T-cell (primary cell): ENCODE measurements around the gene RERE. TPM values are rescaled to one million over a fixed set of nuclear protein-coding genes. Genes with fewer than 3 reads are reported as not detected.

Experiments
- ATAC-seq, 4 experiments: fragments of 200-7000 bp in 3 of 4; fragments of 150-1000 bp in 1 of 4; cut with Tn5 transposase; replicated peaks in 1 of 4; 1 replicate in 3 of 4; 2 replicates in 1 of 4; pipeline ENCODE4 v1.10.0; 2021; ENCODE audit warnings: moderate library complexity in 3 of 4, mild to moderate bottlenecking in 2 of 4, moderate number of reproducible peaks in 1 of 4
- CTCF ChIA-PET, 2 donors: fragments of 300-600 bp; sonication (Branson Sonifier 250); formaldehyde crosslinking; loops; one replicate each; lab custom pipeline; 2022; ENCODE audit warnings: antibody characterized with exemption in 2 of 2; lab: Charles Lee
- POLR2A ChIA-PET, 2 donors: fragments of 300-600 bp; sonication (Branson Sonifier 250); formaldehyde crosslinking; loops; one replicate each; lab custom pipeline; 2022; ENCODE audit warnings: antibody characterized with exemption in 2 of 2; lab: Charles Lee
- DNase-seq, 35 experiments: peaks; one replicate each; pipeline versions ENCODE4 v3.0.0 to v3.0.0-alpha.2; 2013 to 2023
- H3K27ac ChIP-seq: one replicate; pipeline ENCODE4 v1.5.1; 2013; ENCODE audit warnings: low read length
- H3K27me3 ChIP-seq, 2 experiments: replicated peaks in 1 of 2; 1 replicate in 1 of 2; 2 replicates in 1 of 2; pipeline versions ENCODE4 v1.6.1 to v1.7.0; 2013; ENCODE audit warnings: low read length in 1 of 2, mixed read lengths in 1 of 2; ENCODE audit not compliant: control insufficient read depth in 2 of 2, insufficient read depth in 2 of 2; ENCODE audit errors: extremely low read depth in 1 of 2
- H3K36me3 ChIP-seq, 2 donors: 1 replicate in 1 of 2; 2 replicates in 1 of 2; pipeline versions ENCODE4 v1.6.1 to v1.7.0; 2013; ENCODE audit warnings: low read length in 1 of 2; ENCODE audit not compliant: control insufficient read depth in 2 of 2, insufficient read depth in 1 of 2; ENCODE audit errors: extremely low read depth in 1 of 2
- H3K4me1 ChIP-seq, 2 experiments: 1 replicate in 1 of 2; 2 replicates in 1 of 2; pipeline versions ENCODE4 v1.6.1 to v1.7.0; 2013; ENCODE audit warnings: low read length in 2 of 2, mixed read lengths in 1 of 2; ENCODE audit not compliant: insufficient read depth in 2 of 2, control insufficient read depth in 1 of 2; ENCODE audit errors: extremely low read depth in 1 of 2
- H3K4me3 ChIP-seq, 2 donors: 1 replicate in 1 of 2; 2 replicates in 1 of 2; pipeline versions ENCODE4 v1.5.1 to v1.7.0; 2013; ENCODE audit warnings: mild to moderate bottlenecking in 2 of 2, low read length in 1 of 2, moderate library complexity in 1 of 2; ENCODE audit not compliant: control insufficient read depth in 1 of 2; ENCODE audit errors: extremely low read depth in 1 of 2
- H3K9me3 ChIP-seq: 2 replicates; pipeline ENCODE4 v1.7.0; 2013
- H3K27ac Mint-ChIP-seq, 2 donors: one replicate each; pipeline ENCODE4 v1.8.0; 2020 to 2021; ENCODE audit warnings: mild to moderate bottlenecking in 2 of 2, mixed read lengths in 2 of 2
- H3K27me3 Mint-ChIP-seq, 2 donors: one replicate each; pipeline ENCODE4 v1.8.0; 2021 to 2022; ENCODE audit warnings: mixed read lengths in 2 of 2
- H3K36me3 Mint-ChIP-seq: one replicate; pipeline ENCODE4 v1.8.0; 2021; ENCODE audit warnings: mixed read lengths
- H3K4me1 Mint-ChIP-seq, 3 donors: one replicate each; pipeline ENCODE4 v1.8.0; 2020 to 2022; ENCODE audit warnings: mixed read lengths in 3 of 3, mild to moderate bottlenecking in 1 of 3
- H3K4me3 Mint-ChIP-seq, 3 donors: one replicate each; pipeline ENCODE4 v1.8.0; 2020 to 2022; ENCODE audit warnings: mild to moderate bottlenecking in 3 of 3, mixed read lengths in 3 of 3, moderate library complexity in 3 of 3
- H3K9me3 Mint-ChIP-seq, 3 donors: one replicate each; pipeline ENCODE4 v1.8.0; 2020 to 2022; ENCODE audit warnings: mixed read lengths in 3 of 3
- WGBS: methylation state at CpG from one replicate; pipeline ENCODE4 v1.1.5; 2013; ENCODE audit warnings: missing lambda C conversion rate; ENCODE audit not compliant: insufficient coverage; 5-methylcytosine and 5-hydroxymethylcytosine counted together
- total RNA-seq, 35 experiments: library from RNA in 6 of 35; stranded (reverse) in 6 of 35; fragments of 120-200 nt in 1 of 35; gene quantifications; one replicate each; pipeline versions ENCODE4 v1.2.1 to v1.2.4 and lab custom pipeline; 2013 to 2026

Gene RERE
- total RNA-seq, 5 donors from 2014 or later (not counting 1 experiment from before 2014, with no cell fraction given) = 85.1 to 116 (median 103) TPM

DNA sequence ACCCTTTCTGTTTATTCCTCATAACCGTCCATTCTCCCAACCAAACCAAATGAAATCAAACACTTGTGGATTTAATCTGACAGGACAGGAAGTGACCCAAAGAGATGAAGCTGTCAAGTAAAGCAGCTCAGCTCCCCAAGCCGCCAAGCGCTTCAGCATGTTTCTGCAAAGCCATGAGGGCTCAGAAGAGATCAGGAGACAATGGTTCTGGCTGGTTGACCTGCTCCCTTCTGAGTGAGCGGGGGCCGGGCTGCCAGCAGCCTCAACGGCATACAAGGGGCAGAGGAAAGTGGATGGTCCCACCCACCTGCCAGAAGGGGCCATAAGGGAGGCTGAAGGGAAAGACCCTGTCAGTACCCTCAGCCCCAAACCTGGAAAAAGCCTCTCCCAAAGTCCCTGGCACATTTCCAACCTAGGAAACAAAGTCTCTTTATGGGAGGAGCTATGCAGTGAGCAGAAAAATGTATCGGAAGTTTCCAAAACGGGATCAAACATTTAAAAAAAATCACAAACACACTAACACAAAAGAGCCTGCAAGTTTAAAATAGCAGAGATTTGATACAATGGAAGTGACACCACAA, 454.2 kb downstream of the RERE start:
- ChIA-PET POLR2A (no interaction called here), CTCF (interaction anchor here in 1 of 2 donors (0.6 kb wide), 1 partner anchor 254 kb away, joined by 3 read pairs; no protein-coding TSS in a partner anchor)
- WGBS = 100% methylated on average over 3 of the region's 8 CpGs
- H3K4me1 ChIP-seq = no peaks in the 10 kb centered on the region
- H3K27ac ChIP-seq = no peak overlapping the region
- ATAC-seq = no peak
- no peaks in the 10 kb centered on the region for H3K9me3 ChIP-seq
- no peak for DNase-seq
- no peak overlapping the region for H3K4me3 Mint-ChIP-seq
- H3K36me3 ChIP-seq = peaks cover 20 to 85% of the 10 kb centered on the region in 2 donors
- peaks cover 15 to 18% (median 16%) of the 10 kb centered on the region in 3 donors for H3K4me1 Mint-ChIP-seq
- H3K27me3 Mint-ChIP-seq = no peaks in the 10 kb centered on the region
- H3K36me3 Mint-ChIP-seq = peaks cover 33% of the 10 kb centered on the region
- no peaks in the 10 kb centered on the region for H3K27me3 ChIP-seq
- no peaks in the 10 kb centered on the region for H3K9me3 Mint-ChIP-seq
- H3K4me3 ChIP-seq = no peak overlapping the region
- H3K27ac Mint-ChIP-seq = peak overlapping the region in 1 of 2 donors; percentile 23

DNA sequence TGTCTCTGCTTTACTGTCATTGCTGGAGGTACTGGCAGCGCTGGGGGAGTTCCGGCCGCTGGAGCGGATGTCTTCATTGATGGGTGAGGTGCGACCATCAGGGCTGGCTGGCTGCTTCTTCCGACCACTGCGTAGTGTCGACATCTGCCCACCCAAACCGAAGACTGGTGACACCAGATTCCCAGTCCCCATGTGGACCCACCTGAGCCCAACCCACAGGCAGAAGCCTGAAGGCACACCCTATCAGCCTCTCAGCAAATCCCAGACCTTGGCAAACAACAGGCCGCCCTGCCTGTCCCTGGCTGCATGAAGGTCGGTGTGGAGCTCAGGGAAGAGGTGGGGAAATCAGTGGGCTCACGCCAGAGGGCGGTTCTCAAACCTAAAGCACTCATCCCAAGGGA, 454.7 kb downstream of the RERE start:
- H3K36me3 ChIP-seq = peaks cover 20 to 89% of the 10 kb centered on the region in 2 donors
- Mint-ChIP-seq H3K36me3 (peaks cover 38% of the 10 kb centered on the region), H3K4me3 (no peak overlapping the region), H3K9me3 (no peaks in the 10 kb centered on the region), H3K27me3 (no peaks in the 10 kb centered on the region), H3K27ac (no peak overlapping the region), H3K4me1 (peaks cover 10 to 15% (median 10%) of the 10 kb centered on the region in 3 donors)
- no peak for ATAC-seq
- no peak overlapping the region for H3K4me3 ChIP-seq
- H3K27me3 ChIP-seq = no peaks in the 10 kb centered on the region
- no peaks in the 10 kb centered on the region for H3K9me3 ChIP-seq
- POLR2A ChIA-PET = no interaction called here
- no peaks in the 10 kb centered on the region for H3K4me1 ChIP-seq
- CTCF ChIA-PET = no interaction called here
- WGBS = 96% methylated on average over 12 of the region's 13 CpGs
- no peak for DNase-seq
- H3K27ac ChIP-seq = no peak overlapping the region

DNA sequence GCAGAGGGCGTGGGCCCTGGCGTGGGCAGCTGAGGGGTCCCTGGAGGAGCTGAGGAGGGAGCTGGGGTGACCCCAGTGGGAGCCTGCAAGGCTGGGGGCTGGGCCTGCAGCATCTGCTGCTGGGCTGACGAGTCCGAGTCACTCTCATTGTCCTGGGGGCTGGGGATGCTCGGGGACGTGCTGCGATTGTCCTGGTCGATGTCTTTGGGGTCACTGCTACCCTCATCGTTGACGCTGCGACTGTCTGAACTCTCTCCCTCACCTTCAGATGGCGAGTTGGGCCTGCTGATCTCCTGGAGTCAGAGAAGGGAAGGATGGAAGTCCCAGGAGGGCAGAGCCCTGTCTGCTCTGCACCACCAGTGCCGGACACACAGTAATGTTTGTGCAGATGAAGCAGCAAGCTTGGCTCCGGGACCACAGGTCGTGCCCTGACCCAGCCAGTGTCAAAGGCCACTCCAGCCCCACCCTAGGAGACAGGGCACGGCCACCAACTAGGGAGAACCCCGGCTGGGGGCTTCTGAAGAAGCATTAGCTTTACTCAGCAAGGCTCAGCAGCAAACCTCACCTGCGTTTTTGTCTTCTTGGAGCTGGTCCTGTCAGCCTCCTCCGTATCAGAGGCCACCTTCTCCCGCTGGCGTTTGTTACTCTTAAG, 456.1 kb downstream of the RERE start:
- no peaks in the 10 kb centered on the region for H3K27me3 ChIP-seq
- no peak overlapping the region for H3K27ac ChIP-seq
- H3K4me3 Mint-ChIP-seq = no peak overlapping the region
- H3K4me1 ChIP-seq = no peaks in the 10 kb centered on the region
- ChIA-PET POLR2A (no interaction called here), CTCF (no interaction called here)
- H3K9me3 Mint-ChIP-seq = no peaks in the 10 kb centered on the region
- DNase-seq (no peak), ATAC-seq (no peak)
- H3K36me3 ChIP-seq = peaks cover 27 to 93% of the 10 kb centered on the region in 2 donors
- no peaks in the 10 kb centered on the region for H3K9me3 ChIP-seq
- H3K27ac Mint-ChIP-seq = no peak overlapping the region
- H3K4me3 ChIP-seq = no peak overlapping the region
- H3K36me3 Mint-ChIP-seq = peaks cover 43% of the 10 kb centered on the region
- H3K27me3 Mint-ChIP-seq = no peaks in the 10 kb centered on the region
- peaks cover 0 to 4% (median under 1%) of the 10 kb centered on the region in 3 donors for H3K4me1 Mint-ChIP-seq
- 94% methylated on average over 17 of the region's 21 CpGs for WGBS

DNA sequence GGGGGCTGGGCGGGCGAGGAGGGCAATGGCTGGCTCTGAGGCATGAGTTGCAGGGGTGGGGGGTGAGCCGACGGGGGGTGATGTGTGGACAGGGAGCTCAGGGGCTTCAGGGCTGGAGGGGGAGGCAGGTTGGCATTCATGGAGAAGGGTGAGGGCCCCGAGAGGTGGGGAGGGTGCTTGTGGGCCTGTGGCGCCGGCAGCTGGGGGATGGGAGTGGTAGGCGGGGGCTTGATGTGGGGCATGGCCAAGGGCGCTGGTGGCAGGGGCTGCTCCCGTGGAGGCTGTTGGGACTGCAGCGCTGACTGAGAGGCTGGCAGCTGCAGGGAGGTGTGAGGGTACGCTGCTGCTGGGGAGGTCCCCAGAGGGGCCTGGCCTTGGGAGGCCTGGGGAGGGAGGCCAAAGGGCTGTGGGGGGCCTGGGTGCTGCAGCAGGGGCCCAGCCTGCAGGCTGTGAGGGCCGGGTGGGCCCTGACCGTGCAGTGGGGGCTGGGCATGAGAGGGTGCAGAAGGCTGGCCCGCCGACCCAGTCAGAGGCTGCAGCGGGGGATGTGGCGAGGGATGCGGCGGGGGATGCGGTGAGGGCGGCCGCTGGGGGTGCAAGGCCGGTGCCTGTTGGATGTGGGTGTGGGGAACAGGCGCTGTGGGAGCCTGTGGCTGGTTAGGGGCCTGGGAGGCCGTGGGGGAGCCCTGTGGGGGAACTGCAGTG, 456.8 kb downstream of the RERE start:
- ATAC-seq (no peak), DNase-seq (no peak)
- H3K4me3 ChIP-seq = no peak overlapping the region
- H3K36me3 ChIP-seq = peaks cover 31 to 94% of the 10 kb centered on the region in 2 donors
- Mint-ChIP-seq H3K9me3 (no peaks in the 10 kb centered on the region), H3K36me3 (peaks cover 46% of the 10 kb centered on the region), H3K27me3 (no peaks in the 10 kb centered on the region), H3K4me1 (peaks cover 0 to 2% (median 0%) of the 10 kb centered on the region in 3 donors), H3K4me3 (no peak overlapping the region), H3K27ac (no peak overlapping the region)
- CTCF ChIA-PET = interaction anchor here in 1 of 2 donors (0.6 kb wide), 1 partner anchor 10 kb away, joined by 4 read pairs; no protein-coding TSS in a partner anchor
- WGBS = 92% methylated on average over 25 of the region's 26 CpGs
- H3K27me3 ChIP-seq = no peaks in the 10 kb centered on the region
- POLR2A ChIA-PET = no interaction called here
- H3K9me3 ChIP-seq = no peaks in the 10 kb centered on the region
- H3K27ac ChIP-seq = no peak overlapping the region
- H3K4me1 ChIP-seq = no peaks in the 10 kb centered on the region

DNA sequence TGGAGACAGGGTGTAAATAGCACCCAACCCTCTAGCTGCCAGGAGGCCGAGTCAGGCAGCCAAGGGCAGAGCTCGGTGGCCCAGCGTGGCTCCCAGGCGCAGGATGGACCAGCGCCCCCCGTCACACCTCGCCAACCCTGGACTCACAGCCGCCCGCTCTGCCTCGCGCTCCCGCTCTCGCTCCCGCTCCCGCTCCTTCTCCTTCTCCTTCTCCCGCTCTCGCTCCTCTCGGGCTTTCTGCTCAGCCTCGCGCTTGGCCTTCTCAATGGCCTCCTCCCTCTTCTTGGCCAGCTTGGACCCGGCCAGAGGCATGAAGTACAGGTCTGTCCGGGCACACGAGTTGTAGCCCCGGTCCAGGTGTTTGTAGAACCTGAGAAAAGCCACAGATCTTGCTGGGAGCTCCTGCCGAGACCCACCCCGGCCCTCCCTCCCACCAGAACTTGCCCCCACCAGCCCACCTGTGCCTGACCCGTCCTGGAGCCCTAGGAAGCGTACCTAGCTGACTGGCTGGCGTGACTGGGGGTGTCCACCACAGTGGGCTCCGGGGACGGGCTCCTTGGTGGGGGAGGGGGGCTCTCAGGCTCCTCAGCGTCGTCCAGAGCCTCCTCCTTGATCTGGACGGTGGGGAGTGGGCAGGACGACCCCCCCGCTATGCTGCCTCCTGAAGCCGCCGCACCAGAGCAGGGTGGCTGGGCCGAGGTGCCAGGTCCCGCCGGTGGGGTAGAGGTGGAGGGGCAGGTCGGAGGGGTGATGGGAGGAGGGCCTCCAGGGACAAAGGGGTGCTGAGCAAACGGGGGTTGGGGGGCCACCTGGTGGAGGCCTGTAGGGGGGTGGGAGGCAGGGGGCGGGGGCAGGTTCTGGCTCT, 457.6 kb downstream of the RERE start:
- no peak for ATAC-seq
- Mint-ChIP-seq H3K27me3 (no peaks in the 10 kb centered on the region), H3K9me3 (no peaks in the 10 kb centered on the region), H3K4me3 (no peak overlapping the region), H3K27ac (no peak overlapping the region), H3K36me3 (peaks cover 38% of the 10 kb centered on the region), H3K4me1 (no peaks in the 10 kb centered on the region)
- Histone ChIP-seq H3K27ac (no peak overlapping the region), H3K27me3 (no peaks in the 10 kb centered on the region), H3K4me1 (no peaks in the 10 kb centered on the region), H3K36me3 (peaks cover 39 to 94% of the 10 kb centered on the region in 2 donors), H3K9me3 (no peaks in the 10 kb centered on the region), H3K4me3 (no peak overlapping the region)
- ChIA-PET POLR2A (interaction anchor here in 1 of 2 donors (0.6 kb wide), 1 partner anchor 443 kb away, joined by 3 read pairs; no protein-coding TSS in a partner anchor), CTCF (interaction anchor here (0.5 to 0.6 kb wide), 2 partner anchors 9 to 37 kb away, joined by 4 read pairs; no protein-coding TSS in a partner anchor)
- 96% methylated on average over 26 of the region's 44 CpGs for WGBS
- DNase-seq = no peak
